HUES48 (cell line): ENCODE data around the gene GLOD5.

Experiments used
- H3K27ac ChIP-seq: one replicate; pipeline ENCODE4 v1.7.0; 2013; ENCODE audit warnings: low read depth, low read length, inconsistent platforms
- H3K27me3 ChIP-seq: 2 replicates; pipeline ENCODE4 v1.6.1; 2013; ENCODE audit warnings: mild to moderate bottlenecking, low read length; ENCODE audit not compliant: control insufficient read depth, insufficient read depth
- H3K36me3 ChIP-seq: 2 replicates; pipeline ENCODE4 v1.6.1; 2013; ENCODE audit warnings: low read length; ENCODE audit not compliant: control insufficient read depth, insufficient read depth
- H3K4me1 ChIP-seq: 2 replicates; pipeline ENCODE4 v1.6.1; 2013; ENCODE audit warnings: mild to moderate bottlenecking, low read length; ENCODE audit not compliant: control insufficient read depth, insufficient read depth
- H3K4me3 ChIP-seq: 2 replicates; pipeline ENCODE4 v1.5.1; 2013; ENCODE audit warnings: mild to moderate bottlenecking, low read depth, low read length
- H3K9ac ChIP-seq: 2 replicates; pipeline ENCODE4 v1.6.1; 2013; ENCODE audit warnings: mild to moderate bottlenecking, low read depth, low read length, moderate library complexity
- H3K9me3 ChIP-seq: 2 replicates; pipeline ENCODE4 v1.6.1; 2013; ENCODE audit warnings: low read length; ENCODE audit not compliant: control insufficient read depth, insufficient read depth

Gene GLOD5

GRCh38 chrX:48728653-48729052, 32.9 kb upstream of the GLOD5 start:
- Histone ChIP-seq H3K9ac (no peak overlapping the region), H3K27ac (no peak overlapping the region), H3K4me3 (no peak overlapping the region), H3K27me3 (no peaks in the 10 kb centered on the region), H3K9me3 (peaks cover 47% of the 10 kb centered on the region), H3K4me1 (no peaks in the 10 kb centered on the region), H3K36me3 (no peaks in the 10 kb centered on the region)

- no peak overlapping the region for H3K27ac ChIP-seq
- H3K27me3 ChIP-seq, result no peaks in the 10 kb centered on the region
- no peaks in the 10 kb centered on the region for H3K36me3 ChIP-seq
- peak overlapping the region; percentile 27; the same call in 1 of the 2 replicates for H3K4me3 ChIP-seq
- H3K9ac ChIP-seq, result no peak overlapping the region
- no peaks in the 10 kb centered on the region for H3K4me1 ChIP-seq
- peaks cover 31% of the 10 kb centered on the region for H3K9me3 ChIP-seq
Measured at GRCh38 chrX:48736303-48736702, 25.2 kb upstream of the GLOD5 start.

- Histone ChIP-seq H3K4me3 (peak overlapping the region; percentile 27), H3K27me3 (no peaks in the 10 kb centered on the region), H3K36me3 (no peaks in the 10 kb centered on the region), H3K4me1 (no peaks in the 10 kb centered on the region), H3K27ac (no peak overlapping the region), H3K9ac (no peak overlapping the region), H3K9me3 (peaks cover 33% of the 10 kb centered on the region)
Measured at GRCh38 chrX:48736878-48737212, 24.7 kb upstream of the GLOD5 start.

GRCh38 chrX:48737213-48737938, 24.2 kb upstream of the GLOD5 start:
- peaks cover 35% of the 10 kb centered on the region for H3K9me3 ChIP-seq
- peak overlapping the region; percentile 67 for H3K9ac ChIP-seq
- H3K4me1 ChIP-seq, result no peaks in the 10 kb centered on the region
- H3K4me3 ChIP-seq, result peak overlapping the region; percentile 79
- no peaks in the 10 kb centered on the region for H3K36me3 ChIP-seq
- H3K27ac ChIP-seq, result peak overlapping the region; percentile 94
- no peaks in the 10 kb centered on the region for H3K27me3 ChIP-seq

GRCh38 chrX:48737940-48738339, 23.6 kb upstream of the GLOD5 start:
- Histone ChIP-seq H3K27ac (peak overlapping the region; percentile 94), H3K9ac (peak overlapping the region; percentile 67; the same call in 1 of the 2 replicates), H3K27me3 (no peaks in the 10 kb centered on the region), H3K4me3 (peak overlapping the region; percentile 79), H3K4me1 (no peaks in the 10 kb centered on the region), H3K36me3 (no peaks in the 10 kb centered on the region), H3K9me3 (peaks cover 35% of the 10 kb centered on the region)

GRCh38 chrX:48741834-48742233, 19.7 kb upstream of the GLOD5 start:
- H3K36me3 ChIP-seq, result no peaks in the 10 kb centered on the region
- no peaks in the 10 kb centered on the region for H3K27me3 ChIP-seq
- peaks cover 29% of the 10 kb centered on the region for H3K9me3 ChIP-seq
- H3K9ac ChIP-seq, result no peak overlapping the region
- no peak overlapping the region for H3K27ac ChIP-seq
- H3K4me3 ChIP-seq, result no peak overlapping the region
- no peaks in the 10 kb centered on the region for H3K4me1 ChIP-seq

GRCh38 chrX:48745222-48745621, 16.3 kb upstream of the GLOD5 start:
- Histone ChIP-seq H3K4me1 (no peaks in the 10 kb centered on the region), H3K4me3 (no peak overlapping the region), H3K9ac (no peak overlapping the region), H3K36me3 (no peaks in the 10 kb centered on the region), H3K9me3 (peaks cover 26% of the 10 kb centered on the region), H3K27me3 (no peaks in the 10 kb centered on the region), H3K27ac (no peak overlapping the region)

DNA sequence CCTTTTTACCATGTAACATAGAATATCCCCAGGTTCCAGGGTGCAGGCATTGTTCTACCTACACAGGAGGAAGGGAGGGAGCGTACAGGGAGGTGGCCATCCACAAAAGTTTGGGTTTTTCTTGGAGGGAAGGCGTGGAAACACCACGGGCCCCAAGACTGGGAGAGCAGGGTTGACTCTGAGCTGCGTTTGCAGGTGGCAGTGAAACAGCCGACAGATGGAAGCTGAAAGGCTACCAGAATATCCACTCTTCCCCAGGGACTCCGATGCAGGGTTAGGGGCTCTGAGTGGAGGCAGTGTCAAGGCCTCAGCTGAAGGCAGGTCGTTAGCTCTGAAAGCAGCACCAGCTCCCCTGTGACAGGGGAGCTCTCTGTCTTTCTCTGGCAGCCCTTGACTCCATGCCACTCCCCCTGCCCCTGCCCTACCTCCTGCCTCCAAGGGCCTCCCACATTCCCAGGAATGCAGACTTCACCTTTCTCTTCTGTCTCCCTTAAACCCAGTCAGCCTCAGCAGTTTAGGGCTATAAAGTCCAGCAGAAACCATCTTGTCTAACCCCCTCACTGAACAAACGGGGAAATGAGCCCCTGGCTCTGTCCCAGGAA, 14.0 kb upstream of the GLOD5 start:
- no peak overlapping the region for H3K27ac ChIP-seq
- H3K9ac ChIP-seq, result no peak overlapping the region
- no peaks in the 10 kb centered on the region for H3K27me3 ChIP-seq

GRCh38 chrX:48749182-48749581, 12.4 kb upstream of the GLOD5 start:
- no peak overlapping the region for H3K9ac ChIP-seq
- peaks cover 36% of the 10 kb centered on the region for H3K9me3 ChIP-seq
- no peak overlapping the region for H3K27ac ChIP-seq
- H3K4me1 ChIP-seq, result no peaks in the 10 kb centered on the region
- no peaks in the 10 kb centered on the region for H3K27me3 ChIP-seq
- no peak overlapping the region for H3K4me3 ChIP-seq
- H3K36me3 ChIP-seq, result no peaks in the 10 kb centered on the region

More for the DNA sequence above, 14.0 kb upstream of the GLOD5 start:
- Histone ChIP-seq H3K4me1 (no peaks in the 10 kb centered on the region), H3K4me3 (no peak overlapping the region), H3K9me3 (peaks cover 22% of the 10 kb centered on the region; the same call in 1 of the 2 replicates), H3K36me3 (no peaks in the 10 kb centered on the region)

- Histone ChIP-seq H3K36me3 (no peaks in the 10 kb centered on the region), H3K4me3 (no peak overlapping the region), H3K27me3 (no peaks in the 10 kb centered on the region), H3K9me3 (peaks cover 41% of the 10 kb centered on the region), H3K9ac (no peak overlapping the region), H3K4me1 (no peaks in the 10 kb centered on the region), H3K27ac (no peak overlapping the region)
Measured at GRCh38 chrX:48751343-48751742, 10.2 kb upstream of the GLOD5 start.

GRCh38 chrX:48752498-48752897, 9.0 kb upstream of the GLOD5 start:
- H3K4me3 ChIP-seq, result no peak overlapping the region
- no peaks in the 10 kb centered on the region for H3K36me3 ChIP-seq
- no peak overlapping the region for H3K9ac ChIP-seq
- H3K9me3 ChIP-seq, result peaks cover 40% of the 10 kb centered on the region
- no peak overlapping the region for H3K27ac ChIP-seq
- no peaks in the 10 kb centered on the region for H3K4me1 ChIP-seq
- no peaks in the 10 kb centered on the region for H3K27me3 ChIP-seq
